DND-41 (cell line): ENCODE measurements around the gene UNK.

Experiments used
- EZH2 ChIP-seq: IDR thresholded peaks from 3 replicates; pipeline ENCODE4 v1.6.1; 2012; ENCODE audit warnings: borderline replicate concordance, low read depth, mild to moderate bottlenecking, moderate library complexity, low read length, inconsistent platforms; ENCODE audit not compliant: severe bottlenecking
- TF ChIP-seq, protein P1 (sequence below): IDR thresholded peaks from 2 replicates; pipeline ENCODE4 v1.5.1; 2012; ENCODE audit warnings: borderline replicate concordance, low read length, moderate library complexity, mild to moderate bottlenecking; ENCODE audit not compliant: poor library complexity, severe bottlenecking; ENCODE audit errors: extremely low read depth

DNA sequence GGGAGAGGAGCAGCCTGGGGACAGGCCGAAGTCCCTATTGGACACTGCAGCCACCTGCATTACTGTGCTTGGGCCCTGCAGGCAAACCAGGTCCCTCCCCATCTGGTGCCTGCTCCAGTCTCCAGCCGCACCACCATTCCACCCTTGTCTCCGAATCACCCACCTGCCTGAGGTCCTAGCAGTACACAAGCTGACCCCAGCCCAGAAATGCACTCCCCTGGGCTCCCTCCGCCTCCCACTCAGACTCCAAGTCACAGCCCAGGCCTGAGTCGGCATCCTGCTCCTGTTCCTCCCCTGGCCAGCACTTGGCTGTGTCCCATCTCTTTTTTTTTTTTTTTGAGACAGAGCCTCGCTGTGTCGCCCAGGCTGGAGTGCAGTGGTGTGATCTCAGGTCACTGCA lies 53.3 kb downstream of the UNK start:
- TF ChIP-seq, protein P1, sequence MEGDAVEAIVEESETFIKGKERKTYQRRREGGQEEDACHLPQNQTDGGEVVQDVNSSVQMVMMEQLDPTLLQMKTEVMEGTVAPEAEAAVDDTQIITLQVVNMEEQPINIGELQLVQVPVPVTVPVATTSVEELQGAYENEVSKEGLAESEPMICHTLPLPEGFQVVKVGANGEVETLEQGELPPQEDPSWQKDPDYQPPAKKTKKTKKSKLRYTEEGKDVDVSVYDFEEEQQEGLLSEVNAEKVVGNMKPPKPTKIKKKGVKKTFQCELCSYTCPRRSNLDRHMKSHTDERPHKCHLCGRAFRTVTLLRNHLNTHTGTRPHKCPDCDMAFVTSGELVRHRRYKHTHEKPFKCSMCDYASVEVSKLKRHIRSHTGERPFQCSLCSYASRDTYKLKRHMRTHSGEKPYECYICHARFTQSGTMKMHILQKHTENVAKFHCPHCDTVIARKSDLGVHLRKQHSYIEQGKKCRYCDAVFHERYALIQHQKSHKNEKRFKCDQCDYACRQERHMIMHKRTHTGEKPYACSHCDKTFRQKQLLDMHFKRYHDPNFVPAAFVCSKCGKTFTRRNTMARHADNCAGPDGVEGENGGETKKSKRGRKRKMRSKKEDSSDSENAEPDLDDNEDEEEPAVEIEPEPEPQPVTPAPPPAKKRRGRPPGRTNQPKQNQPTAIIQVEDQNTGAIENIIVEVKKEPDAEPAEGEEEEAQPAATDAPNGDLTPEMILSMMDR: no peak
- no peak for TF ChIP-seq EZH2
